H9 (cell line): ENCODE measurements around the gene DCST1. TPM values are rescaled to one million over a fixed set of nuclear protein-coding genes. Genes with fewer than 3 reads are reported as not detected.

Experiments
- DNase-seq: peaks from one replicate; pipeline ENCODE4 v3.0.0-alpha.2; 2017
- H2AFZ ChIP-seq: one replicate; pipeline ENCODE4 v1.6.1; 2013; ENCODE audit warnings: mild to moderate bottlenecking, low read length, control low read depth, moderate library complexity
- H2AK5ac ChIP-seq: 2 replicates; pipeline ENCODE4 v1.6.1; 2013; ENCODE audit warnings: low read length, control low read depth, mixed read lengths; ENCODE audit not compliant: insufficient read length
- H2BK120ac ChIP-seq: one replicate; pipeline ENCODE4 v1.6.1; 2013; ENCODE audit warnings: low read depth, mild to moderate bottlenecking, low read length, control low read depth, inconsistent platforms; ENCODE audit not compliant: poor library complexity, severe bottlenecking
- H2BK12ac ChIP-seq: 2 replicates; pipeline ENCODE4 v1.6.1; 2013; ENCODE audit warnings: low read length, control low read depth, mixed read lengths, low read depth; ENCODE audit not compliant: insufficient read length
- H2BK15ac ChIP-seq: 2 replicates; pipeline ENCODE4 v1.6.1; 2013; ENCODE audit warnings: low read depth, low read length, control low read depth
- H2BK20ac ChIP-seq: one replicate; pipeline ENCODE4 v1.6.1; 2013; ENCODE audit warnings: low read depth, mild to moderate bottlenecking, low read length, control low read depth, inconsistent platforms; ENCODE audit not compliant: poor library complexity, severe bottlenecking
- H2BK5ac ChIP-seq: 2 replicates; pipeline ENCODE4 v1.6.1; 2013; ENCODE audit warnings: low read length, control low read depth, mixed read lengths; ENCODE audit not compliant: insufficient read length
- H3K14ac ChIP-seq: 2 replicates; pipeline ENCODE4 v1.6.1; 2013; ENCODE audit warnings: low read length, control low read depth; ENCODE audit not compliant: insufficient read depth
- H3K18ac ChIP-seq: 2 replicates; pipeline ENCODE4 v1.6.1; 2013; ENCODE audit warnings: low read depth, mild to moderate bottlenecking, mixed read lengths, low read length, control low read depth; ENCODE audit not compliant: insufficient read length
- H3K23ac ChIP-seq: 2 replicates; pipeline ENCODE4 v1.6.1; 2013; ENCODE audit warnings: low read length, control low read depth, mixed read lengths, low read depth; ENCODE audit not compliant: insufficient read length
- H3K23me2 ChIP-seq: 2 replicates; pipeline ENCODE4 v1.6.1; 2013; ENCODE audit warnings: low read depth, mild to moderate bottlenecking, mixed read lengths, low read length, control low read depth; ENCODE audit not compliant: insufficient read length, poor library complexity, severe bottlenecking
- H3K27ac ChIP-seq: 2 replicates; pipeline ENCODE4 v1.5.1; 2013; ENCODE audit warnings: low read length, control low read depth, mixed read lengths, low read depth; ENCODE audit not compliant: insufficient read length
- H3K27me3 ChIP-seq: 2 replicates; pipeline ENCODE4 v1.6.1; 2013; ENCODE audit warnings: low read length, control low read depth, inconsistent platforms; ENCODE audit not compliant: insufficient read depth
- H3K4ac ChIP-seq: 2 replicates; pipeline ENCODE4 v1.6.1; 2013; ENCODE audit warnings: low read depth, mild to moderate bottlenecking, control low read depth, inconsistent platforms, low read length, moderate library complexity
- H3K4me1 ChIP-seq: 2 replicates; pipeline ENCODE4 v1.6.1; 2013; ENCODE audit warnings: low read length, control low read depth, inconsistent platforms; ENCODE audit not compliant: insufficient read depth
- H3K4me2 ChIP-seq: 2 replicates; pipeline ENCODE4 v1.6.1; 2013; ENCODE audit warnings: low read length, control low read depth, mixed read lengths; ENCODE audit not compliant: insufficient read length, insufficient read depth
- H3K56ac ChIP-seq: 2 replicates; pipeline ENCODE4 v1.6.1; 2013; ENCODE audit warnings: low read depth, mild to moderate bottlenecking, mixed read lengths, low read length, control low read depth; ENCODE audit not compliant: insufficient read length
- H3K79me1 ChIP-seq: 2 replicates; pipeline ENCODE4 v1.6.1; 2013; ENCODE audit warnings: low read depth, mild to moderate bottlenecking, moderate library complexity, low read length, control low read depth, inconsistent platforms; ENCODE audit not compliant: insufficient read depth, poor library complexity, severe bottlenecking
- H3K79me2 ChIP-seq: 2 replicates; pipeline ENCODE4 v1.6.1; 2013; ENCODE audit warnings: low read length, control low read depth, inconsistent platforms; ENCODE audit not compliant: insufficient read depth
- H3K9ac ChIP-seq: 2 replicates; pipeline ENCODE4 v1.6.1; 2013; ENCODE audit warnings: low read length, control low read depth, mixed read lengths; ENCODE audit not compliant: insufficient read length; ENCODE audit errors: extremely low read depth
- H3K9me3 ChIP-seq: one replicate; pipeline ENCODE4 v1.6.1; 2013; ENCODE audit warnings: low read depth, low read length, inconsistent platforms; ENCODE audit not compliant: control insufficient read depth
- H3T11ph ChIP-seq: one replicate; pipeline ENCODE4 v1.6.1; 2013; ENCODE audit warnings: mild to moderate bottlenecking, low read length, control low read depth, inconsistent platforms
- H4K20me1 ChIP-seq: one replicate; pipeline ENCODE4 v1.6.1; 2013; ENCODE audit not compliant: control insufficient read depth, insufficient read length, insufficient read depth
- H4K5ac ChIP-seq: 2 replicates; pipeline ENCODE4 v1.6.1; 2013; ENCODE audit warnings: low read depth, mild to moderate bottlenecking, mixed read lengths, low read length, control low read depth; ENCODE audit not compliant: insufficient read length
- H4K8ac ChIP-seq: replicated peaks from 2 replicates; pipeline ENCODE4 v1.6.1; 2013; ENCODE audit warnings: low read length, control low read depth, mixed read lengths, low read depth; ENCODE audit not compliant: insufficient read length
- H4K91ac ChIP-seq: 2 replicates; pipeline ENCODE4 v1.6.1; 2013; ENCODE audit warnings: low read depth, mild to moderate bottlenecking, moderate library complexity, mixed read lengths, low read length, control low read depth; ENCODE audit not compliant: insufficient read length
- H3K27ac Mint-ChIP-seq, 3 experiments: 2 replicates in 2 of 3; 3 replicates in 1 of 3; pipeline ENCODE4 v1.8.0; 2020 to 2021; ENCODE audit warnings: mixed read lengths in 3 of 3, mild to moderate bottlenecking in 1 of 3, moderate library complexity in 1 of 3
- H3K27me3 Mint-ChIP-seq: 2 replicates; pipeline ENCODE4 v1.8.0; 2021; ENCODE audit warnings: low read depth, mild to moderate bottlenecking, moderate library complexity, mixed read lengths
- H3K36me3 Mint-ChIP-seq, 3 experiments: 2 replicates in 2 of 3; 3 replicates in 1 of 3; pipeline ENCODE4 v1.8.0; 2020 to 2021; ENCODE audit warnings: low read depth in 3 of 3, mixed read lengths in 3 of 3; ENCODE audit not compliant: insufficient read depth in 1 of 3
- H3K4me1 Mint-ChIP-seq, 2 experiments: 2 replicates each; pipeline ENCODE4 v1.8.0; 2020; ENCODE audit warnings: mixed read lengths in 2 of 2
- H3K4me3 Mint-ChIP-seq, 2 experiments: 2 replicates in 1 of 2; 3 replicates in 1 of 2; pipeline ENCODE4 v1.8.0; 2020 to 2021; ENCODE audit warnings: mild to moderate bottlenecking in 2 of 2, mixed read lengths in 2 of 2, moderate library complexity in 1 of 2
- H3K9me3 Mint-ChIP-seq, 2 experiments: 2 replicates in 1 of 2; 3 replicates in 1 of 2; pipeline ENCODE4 v1.8.0; 2020; ENCODE audit warnings: mild to moderate bottlenecking in 2 of 2, mixed read lengths in 2 of 2, moderate library complexity in 1 of 2
- CTCF ChIP-seq: fragments of 200-600 bp; sonication (generic); conservative IDR thresholded peaks from 3 replicates; pipeline ENCODE4 v1.8.0; 2021; ENCODE audit warnings: antibody characterized with exemption, mild to moderate bottlenecking
- WGBS: extraction: QIAGEN DNeasy Blood & Tissue Kit; methylation state at CpG from one replicate; pipeline ENCODE4 v1.1.7; 2013; ENCODE audit warnings: missing lambda C conversion rate, low lambda C conversion rate, mixed read lengths; ENCODE audit not compliant: insufficient read length; ENCODE audit errors: extremely low coverage; 5-methylcytosine and 5-hydroxymethylcytosine counted together
- total RNA-seq: library from RNA; stranded (reverse); gene quantifications from 2 replicates; pipeline ENCODE4 v1.2.1, GENCODE V29; 2021

The DCST1 gene
- total RNA-seq, 1 experiment from 2014 or later, result not detected

- Histone ChIP-seq H4K20me1 (no peaks in the 10 kb centered on the region), H3K4me1 (peaks cover 8% of the 10 kb centered on the region; the same call in 1 of the 2 replicates), H3K18ac (no peak overlapping the region), H3K79me2 (no peaks in the 10 kb centered on the region; the same call in 1 of the 2 replicates), H3K14ac (no peak overlapping the region), H3K4me2 (peak overlapping the region; percentile 10), H4K5ac (no peak overlapping the region), H3K27me3 (no peaks in the 10 kb centered on the region), H3K23me2 (peaks cover 8% of the 10 kb centered on the region), H3T11ph (no peak overlapping the region), H2BK12ac (no peak overlapping the region), H3K27ac (no peak overlapping the region), H3K79me1 (no peaks in the 10 kb centered on the region), H3K23ac (no peak overlapping the region), H3K4ac (no peak overlapping the region), H2BK15ac (no peak overlapping the region), H2BK5ac (no peak overlapping the region), H3K9me3 (no peaks in the 10 kb centered on the region), H3K56ac (no peak overlapping the region), H2AK5ac (no peak overlapping the region), H2BK20ac (no peak overlapping the region), H4K91ac (no peak overlapping the region), H2BK120ac (no peak overlapping the region), H3K9ac (no peak overlapping the region), H2AFZ (no peak overlapping the region), H4K8ac (no peak overlapping the region)
- no peak for DNase-seq
- no peak for TF ChIP-seq CTCF
- Mint-ChIP-seq H3K27me3 (no peaks in the 10 kb centered on the region), H3K4me1 (peaks cover 54 to 71% of the 10 kb centered on the region in 2 experiments), H3K27ac (peak overlapping the region in 2 of 3 experiments; percentile 70 to 90; a peak in 1 of 7 replicates), H3K36me3 (peaks cover 3 to 7% (median 5%) of the 10 kb centered on the region in 3 experiments; a peak in 5 of 7 replicates), H3K9me3 (no peaks in the 10 kb centered on the region; a peak in 2 of 5 replicates), H3K4me3 (peak overlapping the region in 1 of 2 experiments; percentile 46; a peak in 2 of 5 replicates)
- no CpG with 5 or more reads among the region's 16 CpGs for WGBS
These were observed 25.3 kb upstream of the DCST1 start for GRCh38 chr1:155008015-155008941.
